IPS-NIHi11 (cell line): ENCODE measurements around the gene RALGDS.
A peak's percentile ranks its signal among the peaks of the same experiment; 100 is the strongest.
"Not testable (repeated sequence)": the region's sequence is repeated elsewhere in the genome, so short reads cannot be mapped to it uniquely, and the experiment has no call there.

Experiments used
- DNase-seq: peaks from one replicate; pipeline ENCODE4 v3.0.0; 2012; ENCODE audit warnings: mixed read lengths, low spot score

RALGDS gene

DNA sequence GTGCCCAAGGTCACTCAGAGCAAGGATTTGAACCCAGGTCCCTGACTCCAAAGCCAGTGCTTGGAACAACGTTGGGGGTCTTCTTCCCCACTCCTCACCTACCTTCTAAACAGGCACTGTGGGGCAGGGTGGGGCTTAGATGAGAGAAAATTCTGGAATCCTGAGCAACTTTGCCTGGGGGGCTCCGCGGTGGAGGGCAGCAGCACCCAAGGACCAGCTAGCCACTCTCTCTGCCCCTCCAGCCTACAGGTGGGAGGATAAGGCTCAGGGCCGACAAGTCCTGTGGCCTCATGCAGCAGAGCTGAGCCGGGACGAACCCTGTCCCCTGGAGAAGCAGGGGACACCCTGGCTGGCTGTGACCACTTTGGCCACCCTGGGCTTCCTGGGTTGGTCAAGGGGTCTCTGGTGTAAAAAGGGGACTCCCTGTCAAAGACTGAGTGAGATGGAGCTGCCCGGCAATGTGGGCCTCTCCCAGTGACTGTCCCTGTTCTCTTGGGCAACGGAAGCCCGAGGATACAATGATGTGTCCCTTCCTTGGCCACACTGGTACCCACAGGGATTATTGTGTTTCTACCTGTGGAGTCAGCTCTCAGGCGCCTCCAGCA lies 32.8 kb downstream of the RALGDS start:
- DNase-seq = peak; percentile 2

DNA sequence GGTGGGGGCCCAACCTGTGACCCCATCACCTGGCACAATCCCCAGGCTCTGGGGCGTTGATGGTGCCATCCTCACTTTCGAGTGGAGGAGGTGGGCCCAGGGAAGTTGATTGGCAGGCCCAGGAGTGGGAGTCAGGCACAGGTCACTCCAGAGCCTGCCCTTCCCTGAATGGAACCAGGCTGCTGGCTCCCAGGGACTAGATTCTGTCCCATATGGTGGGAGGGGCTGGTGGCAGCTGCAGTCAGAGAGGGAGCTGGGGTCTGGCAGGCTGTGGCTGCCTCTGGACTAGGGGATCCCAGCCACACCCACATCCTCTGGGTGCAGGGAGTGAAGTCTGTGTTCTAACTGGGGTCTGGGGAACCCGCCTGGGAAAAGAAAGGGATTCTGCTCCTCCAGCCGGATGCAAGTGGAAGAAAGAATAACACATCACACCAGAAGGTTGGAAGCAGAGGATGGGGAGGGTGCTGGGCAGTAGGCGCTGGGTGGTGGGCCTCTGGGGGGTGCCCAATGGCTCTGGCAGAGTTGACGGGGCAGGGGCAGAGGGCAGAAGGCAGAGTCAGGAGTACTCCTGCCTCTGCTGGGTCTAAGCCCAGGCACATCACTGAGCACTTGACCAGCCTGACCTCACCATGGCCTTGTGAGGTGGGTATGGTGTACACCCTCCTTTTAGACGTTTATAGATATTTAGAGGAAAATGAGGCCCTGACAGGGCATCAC lies 33.5 kb downstream of the RALGDS start:
- peak; percentile 5 for DNase-seq

DNA sequence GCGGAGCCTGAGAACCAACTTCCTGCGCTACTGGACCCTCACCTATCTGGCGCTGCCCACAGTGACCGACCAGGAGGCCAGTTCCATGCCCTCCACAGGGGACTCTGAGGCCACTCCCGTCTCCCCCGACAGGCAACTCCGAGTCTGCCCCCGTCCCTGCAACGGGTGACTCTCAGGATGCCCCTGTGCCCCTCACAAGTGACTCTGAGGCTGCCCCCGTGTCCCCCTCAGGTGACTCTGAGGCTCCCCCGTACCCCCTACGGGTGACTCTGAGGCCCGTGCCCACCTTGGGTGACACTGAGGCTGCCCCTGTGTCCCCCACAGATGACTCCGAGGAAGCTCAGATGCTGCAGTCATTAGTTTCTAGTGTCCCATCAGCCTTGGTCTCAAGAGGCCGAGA lies 34.1 kb downstream of the RALGDS start:
- no peak for DNase-seq

DNA sequence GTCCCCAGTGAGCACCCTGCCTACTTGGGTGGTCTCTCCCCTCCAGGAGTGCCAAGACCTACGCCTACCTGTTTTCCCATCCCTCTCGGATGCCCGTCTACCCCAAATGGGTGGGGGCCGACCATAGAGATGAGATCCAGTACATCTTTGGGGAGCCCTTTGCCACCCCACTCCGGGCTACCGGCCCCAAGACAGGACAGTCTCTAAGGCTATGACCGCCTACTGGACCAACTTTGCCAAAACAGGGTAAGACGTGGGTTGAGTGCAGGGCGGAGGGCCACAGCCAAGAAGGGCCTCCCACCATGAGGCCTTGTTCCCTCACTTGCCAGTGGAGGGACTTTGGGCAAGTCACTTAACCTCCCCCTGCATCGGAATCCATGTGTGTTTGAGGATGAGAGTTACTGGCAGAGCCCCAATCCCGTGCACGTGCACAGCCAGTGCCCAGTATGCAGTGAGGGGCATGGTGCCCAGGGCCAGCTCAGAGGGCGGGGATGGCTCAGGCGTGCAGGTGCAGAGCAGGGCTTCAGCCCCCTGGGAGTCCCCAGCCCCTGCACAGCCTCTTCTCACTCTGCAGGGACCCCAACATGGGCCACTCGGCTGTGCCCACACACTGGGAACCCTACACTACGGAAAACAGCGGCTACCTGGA lies 34.7 kb downstream of the RALGDS start:
- not testable (repeated sequence) for DNase-seq

DNA sequence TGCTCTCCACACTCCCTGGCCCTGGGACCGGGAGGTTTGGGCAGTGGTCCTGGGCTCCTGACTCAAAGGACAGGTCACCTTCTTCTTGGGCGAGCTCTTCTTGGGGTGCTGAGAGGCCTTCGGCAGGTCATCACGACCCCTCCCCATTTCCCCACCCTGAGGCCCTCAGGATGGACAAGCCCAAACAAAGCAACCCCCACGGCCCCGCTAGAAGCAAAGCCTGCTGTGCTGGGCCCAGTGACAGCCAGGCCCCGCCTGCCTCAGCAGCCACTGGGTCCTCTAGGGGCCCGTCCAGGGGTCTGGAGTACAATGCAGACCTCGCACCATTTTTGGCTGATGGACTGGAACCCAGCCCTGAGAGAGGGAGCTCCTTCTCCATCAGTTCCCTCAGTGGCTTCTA lies 37.4 kb downstream of the RALGDS start:
- DNase-seq = not testable (repeated sequence)

DNA sequence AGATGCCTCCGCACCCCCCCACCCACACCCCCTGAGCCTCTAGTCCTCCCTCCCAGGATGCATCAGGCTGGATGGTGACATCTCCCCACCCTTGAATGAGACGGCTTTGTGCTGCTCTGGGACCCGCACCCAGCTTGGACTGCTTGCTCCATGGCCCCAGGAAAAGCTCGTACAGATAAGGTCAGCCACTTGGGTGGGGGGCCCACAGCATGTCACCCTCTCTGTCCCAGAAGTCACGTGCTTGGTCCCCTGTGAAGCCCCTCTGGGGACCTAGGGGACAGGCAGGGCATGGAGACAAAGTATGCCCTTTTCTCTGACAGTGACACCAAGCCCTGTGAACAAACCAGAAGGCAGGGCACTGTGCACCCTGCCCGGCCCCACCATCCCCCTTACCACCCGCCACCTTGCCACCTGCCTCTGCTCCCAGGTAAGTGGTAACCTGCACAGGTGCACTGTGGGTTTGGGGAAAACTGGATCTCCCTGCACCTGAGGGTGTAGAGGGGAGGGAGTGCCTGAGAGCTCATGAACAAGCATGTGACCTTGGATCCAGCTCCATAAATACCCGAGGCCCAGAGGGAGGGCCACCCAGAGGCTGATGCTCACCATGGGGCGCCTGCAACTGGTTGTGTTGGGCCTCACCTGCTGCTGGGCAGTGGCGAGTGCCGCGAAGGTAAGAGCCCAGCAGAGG lies 38.9 kb downstream of the RALGDS start:
- not testable (repeated sequence) for DNase-seq

DNA sequence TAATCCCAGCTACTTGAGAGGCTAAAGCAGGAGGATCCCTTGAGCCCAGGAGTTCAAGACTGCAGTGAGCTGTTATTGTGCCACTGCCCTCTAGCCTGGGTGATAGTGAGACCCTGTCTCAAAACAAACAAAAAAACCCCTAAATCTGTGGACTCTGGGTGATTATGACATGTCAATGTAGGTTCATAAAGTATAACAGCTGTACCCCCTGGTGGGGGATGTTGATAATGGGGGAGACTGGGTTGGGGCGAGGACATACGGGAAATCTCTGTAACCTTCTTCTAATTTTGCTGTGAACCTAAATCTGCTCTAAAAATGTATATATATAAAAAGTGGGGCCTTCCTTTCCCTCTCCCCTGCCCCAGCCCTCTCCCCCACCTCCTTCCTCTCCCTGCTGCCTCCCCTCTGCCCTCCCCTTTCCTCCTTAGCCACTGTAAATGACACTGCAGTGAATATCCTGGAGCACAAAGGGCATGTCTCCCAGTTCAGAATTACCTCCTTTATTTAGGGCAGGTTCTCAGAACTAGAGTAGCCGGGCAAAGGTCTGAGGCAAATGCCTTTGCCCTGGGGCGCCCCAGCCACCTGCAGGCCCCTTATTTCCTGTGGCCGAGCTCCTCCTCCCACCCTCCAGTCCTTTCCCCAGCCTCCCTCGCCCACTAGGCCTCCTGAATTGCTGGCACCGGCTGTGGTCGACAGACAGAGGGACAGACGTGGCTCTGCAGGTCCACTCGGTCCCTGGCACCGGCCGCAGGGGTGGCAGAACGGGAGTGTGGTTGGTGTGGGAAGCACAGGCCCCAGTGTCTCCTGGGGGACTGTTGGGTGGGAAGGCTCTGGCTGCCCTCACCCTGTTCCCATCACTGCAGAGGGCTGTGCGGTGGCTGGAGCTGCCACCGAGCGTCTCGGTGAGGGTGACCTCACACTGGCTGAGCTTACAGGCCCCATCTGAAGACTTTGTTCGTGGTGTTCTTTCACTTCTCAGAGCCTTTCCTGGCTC lies 40.0 kb downstream of the RALGDS start:
- not testable (repeated sequence) for DNase-seq

DNA sequence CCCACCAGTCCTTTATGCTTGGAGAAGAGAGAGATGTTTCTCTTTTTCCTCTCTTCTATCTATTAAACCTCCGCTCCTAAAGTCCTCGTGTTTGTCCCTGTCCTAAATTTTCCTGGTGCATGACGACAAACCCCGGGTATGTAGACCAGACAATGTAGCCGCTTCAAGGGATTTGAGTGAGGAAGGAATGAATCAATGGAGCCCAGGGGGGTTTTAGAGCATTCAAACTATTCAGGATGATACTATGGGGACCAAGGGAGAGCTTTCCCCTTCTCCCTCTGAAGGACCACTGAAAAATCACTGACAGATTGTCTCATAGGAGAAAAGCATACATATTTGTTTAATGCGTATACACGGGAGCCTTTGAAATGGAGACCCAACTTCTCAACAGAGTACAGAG lies 40.9 kb downstream of the RALGDS start:
- DNase-seq = peak; percentile 4

DNA sequence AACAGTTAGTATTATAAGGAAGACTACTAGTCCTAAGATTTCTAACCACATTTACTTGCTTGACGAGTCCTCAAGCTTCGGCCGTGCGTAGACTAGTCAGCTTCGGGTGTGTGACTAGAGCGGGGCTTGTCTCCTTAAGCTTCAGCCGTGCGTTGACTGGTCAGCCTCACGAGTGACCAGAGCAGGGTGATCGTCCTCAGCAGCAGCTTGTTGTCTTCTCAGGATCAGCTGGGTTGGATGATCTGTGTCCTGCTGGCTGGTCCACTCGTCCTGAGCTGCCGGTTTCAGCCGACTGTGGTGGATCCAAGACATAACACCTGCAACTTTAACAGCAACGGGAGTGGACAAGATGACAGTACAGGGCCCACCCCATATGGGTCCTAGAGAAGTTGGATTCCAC lies 42.6 kb downstream of the RALGDS start:
- no peak for DNase-seq

DNA sequence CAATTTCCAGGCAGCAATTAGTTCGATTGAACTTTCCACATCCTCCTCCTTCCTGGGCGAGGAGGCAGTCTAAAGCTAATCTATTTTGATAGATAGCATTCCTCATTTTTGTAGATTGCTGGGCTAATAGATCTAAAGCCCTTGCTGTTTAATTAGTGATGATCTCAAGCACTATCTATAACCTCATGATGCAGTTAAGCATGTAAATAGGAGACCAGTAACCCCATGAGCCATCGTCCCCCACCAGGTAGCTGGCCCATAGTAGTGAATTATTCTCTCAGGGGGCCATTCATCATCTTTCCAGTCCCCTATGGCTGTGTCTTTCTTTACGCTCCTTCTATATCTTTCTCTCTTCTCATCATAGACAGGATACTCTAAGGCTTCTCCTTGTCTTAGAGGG lies 44.3 kb downstream of the RALGDS start:
- DNase-seq = no peak

DNA sequence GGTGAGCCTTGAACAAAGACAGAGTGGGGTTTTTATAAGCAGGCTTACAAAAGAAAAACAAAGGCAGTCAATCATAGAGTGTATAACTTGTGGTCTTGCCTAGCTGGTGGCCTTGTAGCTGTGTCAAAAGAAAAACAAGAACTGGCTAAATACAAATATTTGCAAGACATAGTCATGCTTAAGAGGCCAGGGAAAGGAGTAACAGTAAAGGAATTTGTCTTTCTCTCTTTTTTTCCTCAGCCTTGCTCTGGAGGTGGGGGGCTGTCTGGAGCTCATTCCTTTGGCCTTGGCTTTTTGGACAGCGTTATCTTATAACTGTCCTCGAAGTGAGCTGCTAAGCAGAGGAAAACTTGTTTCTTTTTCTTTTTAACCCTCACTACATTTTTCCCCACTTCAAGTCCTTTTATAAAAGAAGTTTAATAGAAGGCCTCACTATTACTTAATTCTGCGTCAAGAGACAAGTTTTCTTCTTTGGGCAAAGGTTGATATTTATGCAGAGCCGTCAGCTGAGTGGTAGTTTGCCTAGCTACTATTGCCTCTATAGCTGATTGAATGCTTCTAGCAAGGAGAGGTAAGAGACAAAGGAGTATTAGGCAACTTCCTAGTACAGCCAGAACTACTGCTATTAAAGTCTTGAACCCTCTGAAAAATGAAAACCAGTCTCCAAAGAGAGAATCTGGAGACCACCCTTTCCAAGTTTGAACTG lies 45.0 kb downstream of the RALGDS start:
- no peak for DNase-seq

DNA sequence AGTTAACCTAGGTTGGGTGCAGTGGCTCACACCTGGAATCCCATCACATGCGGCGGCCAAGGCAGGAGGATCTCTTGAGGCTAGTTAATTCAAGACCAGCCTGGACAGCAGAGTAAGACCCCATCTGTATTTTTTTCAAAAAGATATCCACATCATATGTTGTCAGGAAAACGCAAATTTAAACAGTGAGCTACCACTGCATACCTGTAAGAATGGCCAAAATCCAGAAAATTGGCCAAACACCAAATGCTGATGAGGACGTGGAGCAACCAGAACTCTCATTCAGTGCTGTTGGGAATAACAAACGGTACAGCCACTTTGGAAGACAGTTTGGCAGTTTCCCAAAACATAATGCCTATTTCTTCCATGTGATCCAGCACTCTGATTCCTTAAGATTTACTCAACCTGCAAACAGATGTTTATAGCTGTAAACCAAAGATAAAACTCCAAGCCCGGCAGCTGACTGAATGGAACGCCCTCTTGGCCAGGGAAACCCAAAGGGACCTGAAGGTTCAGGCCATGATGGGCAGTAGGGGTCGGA lies 46.9 kb downstream of the RALGDS start:
- DNase-seq = no peak

DNA sequence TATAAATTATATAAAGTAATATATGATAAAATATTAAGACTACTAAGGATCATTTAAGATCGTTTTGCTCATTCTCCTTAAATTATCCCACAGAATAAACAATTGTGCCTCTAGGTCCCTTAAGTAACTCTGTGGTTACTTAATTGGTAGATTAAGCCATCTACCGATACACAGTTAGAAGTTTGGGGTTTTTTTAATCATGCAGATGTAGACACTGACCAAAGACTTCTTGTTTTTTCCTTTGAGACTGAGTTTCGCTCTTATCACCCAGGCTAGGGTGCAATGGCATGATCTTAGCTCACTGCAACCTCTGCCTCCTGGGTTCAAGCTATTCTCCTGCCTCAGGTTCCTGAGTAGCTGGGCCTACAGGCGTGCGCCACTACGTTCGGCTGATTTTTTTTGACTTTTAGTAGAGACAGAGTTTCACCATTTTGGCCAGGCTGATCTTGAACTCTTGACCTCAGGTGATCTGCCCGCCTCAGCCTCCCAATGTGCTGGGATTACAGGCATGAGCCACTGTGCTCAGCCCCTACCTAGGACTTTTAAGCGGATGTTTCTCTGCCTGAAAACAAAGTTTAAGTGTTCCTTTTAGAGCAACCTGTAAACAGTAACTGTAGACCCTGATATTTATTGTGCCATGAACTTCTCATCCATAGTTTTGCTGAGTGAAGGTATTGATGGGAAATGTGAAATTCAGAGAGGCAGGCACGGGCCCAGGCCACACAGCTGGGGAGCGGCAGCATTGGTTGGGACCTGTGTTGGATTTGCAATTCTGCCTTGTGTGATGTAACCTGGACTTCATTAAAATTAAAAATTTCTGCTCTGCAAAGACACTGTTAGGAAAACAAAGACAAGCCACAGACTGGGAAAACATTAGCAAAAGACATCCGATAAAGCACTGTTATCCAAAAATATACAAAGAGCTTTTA lies 47.7 kb downstream of the RALGDS start:
- DNase-seq = no peak

DNA sequence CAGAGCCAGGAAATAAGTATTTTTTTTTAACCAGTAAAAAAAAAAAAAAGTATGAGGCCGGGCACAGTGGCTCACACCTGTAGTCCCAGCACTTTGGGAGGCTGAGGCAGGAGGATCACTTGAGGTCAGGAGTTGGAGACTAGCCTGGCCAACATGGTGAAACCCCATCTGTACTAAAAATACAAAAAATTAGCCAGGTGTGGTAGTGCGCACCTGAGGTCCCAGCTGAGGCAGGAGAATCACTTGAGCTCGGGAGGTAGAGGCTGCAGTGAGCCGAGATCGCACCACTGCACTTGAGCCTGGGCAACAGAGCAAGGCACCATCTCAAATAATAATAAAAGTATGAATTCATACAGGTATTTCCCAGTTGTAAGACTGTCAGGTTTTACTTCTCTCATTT lies 48.8 kb downstream of the RALGDS start:
- not testable (repeated sequence) for DNase-seq

DNA sequence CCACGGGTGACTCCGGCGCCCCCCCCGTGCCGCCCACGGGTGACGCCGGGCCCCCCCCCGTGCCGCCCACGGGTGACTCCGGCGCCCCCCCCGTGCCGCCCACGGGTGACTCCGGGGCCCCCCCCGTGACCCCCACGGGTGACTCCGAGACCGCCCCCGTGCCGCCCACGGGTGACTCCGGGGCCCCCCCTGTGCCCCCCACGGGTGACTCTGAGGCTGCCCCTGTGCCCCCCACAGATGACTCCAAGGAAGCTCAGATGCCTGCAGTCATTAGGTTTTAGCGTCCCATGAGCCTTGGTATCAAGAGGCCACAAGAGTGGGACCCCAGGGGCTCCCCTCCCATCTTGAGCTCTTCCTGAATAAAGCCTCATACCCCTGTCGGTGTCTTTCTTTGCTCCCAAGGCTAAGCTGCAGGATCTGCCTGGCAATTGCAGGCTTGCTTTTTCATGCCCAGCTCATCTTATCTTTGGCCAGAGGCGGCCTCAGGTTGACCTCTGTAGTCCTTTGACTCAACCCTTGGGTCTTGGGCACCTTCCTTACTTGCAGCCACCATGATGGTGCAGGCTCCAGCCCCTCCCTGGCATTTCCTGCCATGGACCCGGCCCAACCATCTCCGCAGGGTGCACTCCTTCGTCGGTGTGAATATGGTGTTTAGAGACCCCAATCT lies 49.4 kb downstream of the RALGDS start:
- no peak for DNase-seq

DNA sequence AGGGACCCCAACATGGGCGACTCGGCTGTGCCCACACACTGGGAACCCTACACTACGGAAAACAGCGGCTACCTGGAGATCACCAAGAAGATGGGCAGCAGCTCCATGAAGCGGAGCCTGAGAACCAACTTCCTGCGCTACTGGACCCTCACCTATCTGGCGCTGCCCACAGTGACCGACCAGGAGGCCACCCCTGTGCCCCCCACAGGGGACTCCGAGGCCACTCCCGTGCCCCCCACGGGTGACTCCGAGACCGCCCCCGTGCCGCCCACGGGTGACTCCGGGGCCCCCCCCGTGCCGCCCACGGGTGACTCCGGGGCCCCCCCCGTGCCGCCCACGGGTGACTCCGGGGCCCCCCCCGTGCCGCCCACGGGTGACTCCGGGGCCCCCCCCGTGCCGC lies 50.1 kb downstream of the RALGDS start:
- DNase-seq = not testable (repeated sequence)

DNA sequence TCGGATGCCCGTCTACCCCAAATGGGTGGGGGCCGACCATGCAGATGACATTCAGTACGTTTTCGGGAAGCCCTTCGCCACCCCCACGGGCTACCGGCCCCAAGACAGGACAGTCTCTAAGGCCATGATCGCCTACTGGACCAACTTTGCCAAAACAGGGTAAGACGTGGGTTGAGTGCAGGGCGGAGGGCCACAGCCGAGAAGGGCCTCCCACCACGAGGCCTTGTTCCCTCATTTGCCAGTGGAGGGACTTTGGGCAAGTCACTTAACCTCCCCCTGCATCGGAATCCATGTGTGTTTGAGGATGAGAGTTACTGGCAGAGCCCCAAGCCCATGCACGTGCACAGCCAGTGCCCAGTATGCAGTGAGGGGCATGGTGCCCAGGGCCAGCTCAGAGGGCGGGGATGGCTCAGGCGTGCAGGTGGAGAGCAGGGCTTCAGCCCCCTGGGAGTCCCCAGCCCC lies 50.5 kb downstream of the RALGDS start:
- not testable (repeated sequence) for DNase-seq

DNA sequence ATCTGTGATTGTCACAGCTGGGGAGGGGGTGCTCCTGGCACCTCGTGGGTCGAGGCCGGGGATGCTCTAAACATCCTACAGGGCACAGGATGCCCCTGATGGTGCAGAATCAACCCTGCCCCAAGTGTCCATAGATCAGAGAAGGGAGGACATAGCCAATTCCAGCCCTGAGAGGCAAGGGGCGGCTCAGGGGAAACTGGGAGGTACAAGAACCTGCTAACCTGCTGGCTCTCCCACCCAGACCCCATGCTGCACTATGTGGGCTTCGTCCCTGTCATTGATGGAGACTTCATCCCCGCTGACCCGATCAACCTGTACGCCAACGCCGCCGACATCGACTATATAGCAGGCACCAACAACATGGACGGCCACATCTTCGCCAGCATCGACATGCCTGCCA lies 52.6 kb downstream of the RALGDS start:
- not testable (repeated sequence) for DNase-seq

DNA sequence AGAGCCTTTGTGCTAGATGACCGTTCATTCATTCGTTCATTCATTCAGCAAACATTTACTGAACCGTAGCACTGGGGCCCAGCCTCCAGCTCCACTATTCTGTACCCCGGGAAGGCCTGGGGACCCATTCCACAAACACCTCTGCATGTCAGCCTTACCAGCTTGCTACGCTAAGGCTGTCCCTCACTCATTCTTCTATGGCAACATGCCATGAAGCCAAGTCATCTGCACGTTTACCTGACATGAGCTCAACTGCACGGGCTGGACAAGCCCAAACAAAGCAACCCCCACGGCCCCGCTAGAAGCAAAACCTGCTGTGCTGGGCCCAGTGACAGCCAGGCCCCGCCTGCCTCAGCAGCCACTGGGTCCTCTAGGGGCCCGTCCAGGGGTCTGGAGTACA lies 53.2 kb downstream of the RALGDS start:
- no peak for DNase-seq
